Kidney epithelial cell (primary cell): ENCODE data around the gene TAF4. TPM values are rescaled to one million over a fixed set of nuclear protein-coding genes. Genes with fewer than 3 reads are reported as not detected.
"Not testable (repeated sequence)": the region's sequence is repeated elsewhere in the genome, so short reads cannot be mapped to it uniquely, and the experiment has no call there.

ENCODE experiments used
- DNase-seq: peaks from one replicate; pipeline ENCODE4 v3.0.0-alpha.2; 2010; ENCODE audit warnings: low read depth
- H3K27me3 ChIP-seq: 2 replicates; pipeline ENCODE4 v1.6.0; 2011; ENCODE audit warnings: low read length; ENCODE audit not compliant: control insufficient read depth, insufficient read depth
- H3K36me3 ChIP-seq: 2 replicates; pipeline ENCODE4 v1.5.1; 2011; ENCODE audit warnings: low read length; ENCODE audit not compliant: control insufficient read depth, insufficient read depth
- H3K4me3 ChIP-seq: 2 replicates; pipeline ENCODE4 v1.5.1; 2011; ENCODE audit warnings: low read depth, mild to moderate bottlenecking, control low read depth, low read length
- CTCF ChIP-seq: IDR thresholded peaks from 2 replicates; pipeline ENCODE4 v1.5.1; 2011; ENCODE audit warnings: mild to moderate bottlenecking, moderate library complexity, low read length, control low read depth, inconsistent platforms; ENCODE audit not compliant: insufficient read depth, poor library complexity, severe bottlenecking
- total RNA-seq: library from RNA; depleted of rRNA; stranded (reverse); fragments of >200 nt; gene quantifications from 2 replicates; pipeline ENCODE4 v1.2.3, GENCODE V29; 2015

Gene TAF4
- total RNA-seq, 1 donor from 2014 or later, result 5.9 TPM

- no peak for DNase-seq
- H3K27me3 ChIP-seq, result no peaks in the 10 kb centered on the region
- no peaks in the 10 kb centered on the region for H3K36me3 ChIP-seq
- no peak overlapping the region for H3K4me3 ChIP-seq
- TF ChIP-seq CTCF, result no peak
Observed at GRCh38 chr20:62059920-62060630, 5.6 kb downstream of the TAF4 start.

GRCh38 chr20:62059401-62059800 lies 6.3 kb downstream of the TAF4 start:
- no peaks in the 10 kb centered on the region for H3K27me3 ChIP-seq
- no peak for TF ChIP-seq CTCF
- no peak for DNase-seq
- H3K4me3 ChIP-seq, result no peak overlapping the region
- H3K36me3 ChIP-seq, result no peaks in the 10 kb centered on the region

DNA sequence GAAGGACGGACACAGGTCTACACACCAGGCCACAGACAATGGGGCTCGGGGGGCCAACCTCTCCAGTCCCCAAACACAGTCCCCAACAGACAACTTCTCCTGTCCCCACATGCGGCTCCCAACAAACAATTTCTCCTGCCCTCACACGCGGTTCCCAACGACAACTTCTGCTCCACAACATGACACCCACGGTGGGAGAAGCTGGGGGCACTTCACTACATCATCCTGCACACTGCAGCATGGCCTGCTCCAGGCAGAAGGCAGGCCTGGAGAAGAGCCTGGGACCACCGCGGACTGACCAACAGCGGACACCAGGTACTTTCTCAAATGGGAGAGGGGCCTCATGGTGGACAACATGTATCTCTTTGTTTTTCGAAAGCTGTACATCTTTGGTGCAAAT lies 6.7 kb downstream of the TAF4 start:
- no peak for TF ChIP-seq CTCF
- no peak for DNase-seq
- no peak overlapping the region for H3K4me3 ChIP-seq
- no peaks in the 10 kb centered on the region for H3K27me3 ChIP-seq
- H3K36me3 ChIP-seq, result no peaks in the 10 kb centered on the region

DNA sequence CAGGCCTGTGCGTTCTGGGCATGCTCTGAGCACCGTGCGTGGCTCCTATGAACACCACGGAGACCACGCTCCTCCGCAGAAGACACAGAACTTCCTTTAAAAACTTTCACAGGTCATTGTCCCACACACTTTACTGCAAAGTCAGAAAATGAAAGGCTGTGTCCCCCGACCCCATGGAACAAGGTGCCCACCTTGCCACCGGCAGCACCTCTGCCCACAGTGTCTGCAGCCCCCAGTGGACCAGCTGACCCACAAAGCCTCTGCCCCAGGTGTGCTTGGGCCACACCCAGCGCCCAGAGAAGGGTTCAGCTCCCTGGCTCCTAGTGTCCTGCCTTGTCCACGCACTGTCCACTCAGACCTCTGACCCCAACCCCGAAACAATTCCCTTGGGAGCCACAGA lies 8.7 kb downstream of the TAF4 start:
- no peak for DNase-seq
- no peak overlapping the region for H3K4me3 ChIP-seq
- no peak for TF ChIP-seq CTCF
- H3K27me3 ChIP-seq, result no peaks in the 10 kb centered on the region
- no peaks in the 10 kb centered on the region for H3K36me3 ChIP-seq

GRCh38 chr20:62056377-62056776 lies 9.3 kb downstream of the TAF4 start:
- Histone ChIP-seq H3K36me3 (no peaks in the 10 kb centered on the region), H3K4me3 (no peak overlapping the region), H3K27me3 (no peaks in the 10 kb centered on the region)
- no peak for DNase-seq
- no peak for TF ChIP-seq CTCF

GRCh38 chr20:62055862-62056115 lies 9.9 kb downstream of the TAF4 start:
- not testable (repeated sequence) for DNase-seq, H3K36me3 ChIP-seq, H3K27me3 ChIP-seq, H3K4me3 ChIP-seq
